Measurements from ENCODE around the gene STX1B. TPM values are rescaled to one million over a fixed set of nuclear protein-coding genes. Genes with fewer than 3 reads are reported as not detected.

The STX1B gene
- total RNA-seq, 1 donor from 2014 or later: 4.9 TPM

GRCh38 chr16:30997725-30998711, 12.4 kb downstream of the STX1B start:
- no peak for DNase-seq (ENCODE audit: low spot score in 2 of 2, unreplicated experiment in 2 of 2)
- H3K36me3 Mint-ChIP-seq: no peaks in the 10 kb centered on the region
- no peak for TF ChIP-seq CTCF (IDR thresholded peaks at IDR 0.05; ENCODE audit: unreplicated experiment)
- no peaks in the 10 kb centered on the region for H3K9me3 Mint-ChIP-seq
- H3K27ac Mint-ChIP-seq: no peak overlapping the region
- peaks cover 31% of the 10 kb centered on the region for H3K27me3 Mint-ChIP-seq (ENCODE audit: low read depth)
- peaks cover 21% of the 10 kb centered on the region for H3K4me1 Mint-ChIP-seq
- H3K4me3 Mint-ChIP-seq: peak overlapping the region; percentile 68

GRCh38 chr16:30996985-30997724, 13.3 kb downstream of the STX1B start:
- no peak for TF ChIP-seq CTCF (IDR thresholded peaks at IDR 0.05; ENCODE audit: unreplicated experiment)
- Mint-ChIP-seq H3K9me3 (no peaks in the 10 kb centered on the region), H3K4me1 (peaks cover 19% of the 10 kb centered on the region), H3K27me3 (ENCODE audit: low read depth) (peaks cover 31% of the 10 kb centered on the region), H3K4me3 (peak overlapping the region; percentile 68), H3K27ac (no peak overlapping the region), H3K36me3 (no peaks in the 10 kb centered on the region)
- DNase-seq (ENCODE audit: low spot score in 2 of 2, unreplicated experiment in 2 of 2): peak; percentile 51 to 57

GRCh38 chr16:30996324-30996984, 14.0 kb downstream of the STX1B start:
- no peak overlapping the region for H3K27ac Mint-ChIP-seq
- H3K4me1 Mint-ChIP-seq: peaks cover 18% of the 10 kb centered on the region
- H3K36me3 Mint-ChIP-seq: no peaks in the 10 kb centered on the region
- H3K27me3 Mint-ChIP-seq (ENCODE audit: low read depth): peaks cover 31% of the 10 kb centered on the region
- DNase-seq (ENCODE audit: low spot score in 2 of 2, unreplicated experiment in 2 of 2): no peak
- H3K4me3 Mint-ChIP-seq: peak overlapping the region; percentile 68
- TF ChIP-seq CTCF (IDR thresholded peaks at IDR 0.05; ENCODE audit: unreplicated experiment): no peak
- no peaks in the 10 kb centered on the region for H3K9me3 Mint-ChIP-seq

GRCh38 chr16:30995927-30996323, 14.5 kb downstream of the STX1B start:
- H3K4me1 Mint-ChIP-seq: peaks cover 18% of the 10 kb centered on the region
- no peaks in the 10 kb centered on the region for H3K36me3 Mint-ChIP-seq
- peak overlapping the region; percentile 40 for H3K4me3 Mint-ChIP-seq
- no peaks in the 10 kb centered on the region for H3K9me3 Mint-ChIP-seq
- DNase-seq (ENCODE audit: low spot score in 2 of 2, unreplicated experiment in 2 of 2): no peak
- peaks cover 31% of the 10 kb centered on the region for H3K27me3 Mint-ChIP-seq (ENCODE audit: low read depth)
- TF ChIP-seq CTCF (IDR thresholded peaks at IDR 0.05; ENCODE audit: unreplicated experiment): no peak
- no peak overlapping the region for H3K27ac Mint-ChIP-seq

GRCh38 chr16:30992931-30993816, 17.3 kb downstream of the STX1B start:
- TF ChIP-seq CTCF (IDR thresholded peaks at IDR 0.05; ENCODE audit: unreplicated experiment): no peak
- H3K27me3 Mint-ChIP-seq (ENCODE audit: low read depth): peaks cover 23% of the 10 kb centered on the region
- H3K9me3 Mint-ChIP-seq: no peaks in the 10 kb centered on the region
- H3K4me3 Mint-ChIP-seq: no peak overlapping the region
- H3K27ac Mint-ChIP-seq: no peak overlapping the region
- H3K4me1 Mint-ChIP-seq: peaks cover 14% of the 10 kb centered on the region
- DNase-seq (ENCODE audit: low spot score in 2 of 2, unreplicated experiment in 2 of 2): no peak
- H3K36me3 Mint-ChIP-seq: no peaks in the 10 kb centered on the region

All from mesothelial cell of epicardium (in vitro differentiated cells).